ENCODE data around the gene FAM9C.
"Not testable (repeated sequence)": the region's sequence is repeated elsewhere in the genome, so short reads cannot be mapped to it uniquely, and the experiment has no call there.

FAM9C gene

GRCh38 chrX:13043138-13043537 lies 1.3 kb downstream of the FAM9C start:
- DNase-seq (ENCODE audit: low read depth), result no peak

- DNase-seq (ENCODE audit: low read depth), result no peak
Observed at GRCh38 chrX:13036896-13037295, 7.5 kb downstream of the FAM9C start.

GRCh38 chrX:13033193-13033592 lies 11.2 kb downstream of the FAM9C start:
- DNase-seq (ENCODE audit: low read depth), result no peak

GRCh38 chrX:13029887-13030771 lies 14.3 kb downstream of the FAM9C start:
- no peak for DNase-seq (ENCODE audit: low read depth)

- DNase-seq (ENCODE audit: low read depth), result no peak
Observed at GRCh38 chrX:13029637-13029886, 14.9 kb downstream of the FAM9C start.

- no peak for DNase-seq (ENCODE audit: low read depth)
Observed at GRCh38 chrX:13028871-13029636, 15.4 kb downstream of the FAM9C start.

GRCh38 chrX:13026877-13027652 lies 17.4 kb downstream of the FAM9C start:
- DNase-seq (ENCODE audit: low read depth), result no peak

- no peak for DNase-seq (ENCODE audit: low read depth)
Observed at GRCh38 chrX:13024986-13025385, 19.4 kb downstream of the FAM9C start.

- no peak for DNase-seq (ENCODE audit: low read depth)
Observed at GRCh38 chrX:13023979-13024378, 20.4 kb downstream of the FAM9C start.

- no peak for DNase-seq (ENCODE audit: low read depth)
Observed at GRCh38 chrX:13023567-13023966, 20.9 kb downstream of the FAM9C start.

GRCh38 chrX:13022926-13023325 lies 21.5 kb downstream of the FAM9C start:
- no peak for DNase-seq (ENCODE audit: low read depth)

- not testable (repeated sequence) for DNase-seq (ENCODE audit: low read depth)
Observed at GRCh38 chrX:13016731-13017130, 27.7 kb downstream of the FAM9C start.

GRCh38 chrX:13015536-13016236 lies 28.7 kb downstream of the FAM9C start:
- DNase-seq (ENCODE audit: low read depth), result no peak

- DNase-seq (ENCODE audit: low read depth), result no peak
Observed at GRCh38 chrX:13014111-13015096, 30.0 kb downstream of the FAM9C start.

GRCh38 chrX:13013363-13014110 lies 30.9 kb downstream of the FAM9C start:
- DNase-seq (ENCODE audit: low read depth), result no peak

- no peak for DNase-seq (ENCODE audit: low read depth)
Observed at GRCh38 chrX:13010546-13010945, 33.9 kb downstream of the FAM9C start.

- no peak for DNase-seq (ENCODE audit: low read depth)
Observed at GRCh38 chrX:13009844-13010243, 34.6 kb downstream of the FAM9C start.

GRCh38 chrX:13009273-13009672 lies 35.1 kb downstream of the FAM9C start:
- DNase-seq (ENCODE audit: low read depth), result no peak

- DNase-seq (ENCODE audit: low read depth), result no peak
Observed at GRCh38 chrX:13008851-13009250, 35.6 kb downstream of the FAM9C start.

- no peak for DNase-seq (ENCODE audit: low read depth)
Observed at GRCh38 chrX:13008189-13008533, 36.3 kb downstream of the FAM9C start.
